Body of pancreas (tissue), 4 donors: Measurements from ENCODE around the gene FEM1B.

Source experiments
- CTCF ChIP-seq, 7 experiments: fragments of 450-650 bp in 4 of 7; fragments of 200-600 bp in 3 of 7; sonication (generic) in 3 of 7; IDR thresholded peaks; one replicate each; pipeline ENCODE4 v1.5.1; 2016 to 2019; ENCODE audit warnings: antibody characterized with exemption in 7 of 7
- POLR2A ChIP-seq, 3 donors: fragments of 450-650 bp; IDR thresholded peaks; one replicate each; pipeline ENCODE4 v1.6.1; 2016; ENCODE audit warnings: antibody characterized with exemption in 3 of 3, mild to moderate bottlenecking in 2 of 3

- TF ChIP-seq CTCF (IDR thresholded peaks at IDR 0.05): no peak
- no peak for TF ChIP-seq POLR2A (IDR thresholded peaks at IDR 0.05)
Measured at GRCh38 chr15:68330901-68331300, 53.4 kb downstream of the FEM1B start.
